Measurements from ENCODE around the gene DLG2. TPM values are rescaled to one million over a fixed set of nuclear protein-coding genes. Genes with fewer than 3 reads are reported as not detected.

DLG2 gene
- total and polyA plus RNA-seq, 2 of the 8 experiments (the other 6 are each of a cell fraction or from before 2014, with no cell fraction given): 1.7 to 14.3 TPM

- no peak overlapping the region for H3K56ac ChIP-seq (replicated peaks; ENCODE audit: insufficient read length, low read depth, low read length)
- no peak overlapping the region for H2AK5ac ChIP-seq (ENCODE audit: low read depth, low read length)
- no peak overlapping the region for H3K18ac ChIP-seq (ENCODE audit: extremely low read depth, low read length)
- no peaks in the 10 kb centered on the region for H3K36me3 ChIP-seq (ENCODE audit: control insufficient read depth in 2 of 4, insufficient read depth in 4 of 4, low read length in 3 of 4)
- no peak overlapping the region for H2BK12ac ChIP-seq (ENCODE audit: low read depth, low read length)
- no peak overlapping the region for H3K4ac ChIP-seq (replicated peaks; ENCODE audit: insufficient read length, low read depth, low read length)
- H4K8ac ChIP-seq (ENCODE audit: extremely low read depth, insufficient read depth, low read length): no peak overlapping the region
- H2BK5ac ChIP-seq (ENCODE audit: low read depth, low read length): no peak overlapping the region
- no peaks in the 10 kb centered on the region for H3K27me3 ChIP-seq (replicated peaks in 1 of 4; ENCODE audit: control insufficient read depth in 3 of 4, extremely low read depth in 1 of 4, insufficient read depth in 3 of 4, low read length in 3 of 4)
- H3K9me3 ChIP-seq (ENCODE audit: insufficient read depth in 2 of 2, low read depth in 1 of 2, low read length in 1 of 2): no peaks in the 10 kb centered on the region
- H3K14ac ChIP-seq (ENCODE audit: insufficient read length): no peak overlapping the region
- no peak overlapping the region for H4K91ac ChIP-seq (replicated peaks; ENCODE audit: insufficient read length, low read length)
- H3K4me3 ChIP-seq (ENCODE audit: extremely low read depth in 1 of 4, insufficient read depth in 2 of 4, low read depth in 3 of 4, low read length in 4 of 4): no peak overlapping the region
- no peak overlapping the region for H2BK15ac ChIP-seq (ENCODE audit: low read length)
- DNase-seq (ENCODE audit: low read depth in 1 of 2, low spot score in 2 of 2) (no peak), FAIRE-seq (no peak)
- ChIA-PET CTCF (ENCODE audit: partially characterized antibody) (interaction anchor here (2.3 kb wide), 1 partner anchor 11 kb away, joined by 19 read pairs; no protein-coding TSS in a partner anchor), POLR2A (ENCODE audit: partially characterized antibody) (no interaction called here)
- no peak overlapping the region for H4K5ac ChIP-seq (ENCODE audit: insufficient read length, low read depth, low read length)
- no peaks in the 10 kb centered on the region for H3K79me1 ChIP-seq (ENCODE audit: low read depth, low read length)
- H3K23ac ChIP-seq (ENCODE audit: insufficient read length): no peak overlapping the region
- H3K4me2 ChIP-seq (ENCODE audit: insufficient read depth in 1 of 2, low read depth in 2 of 2, low read length in 2 of 2): no peak overlapping the region
- 60% methylated on average over 3 of the region's 3 CpGs; no CpG with 5 or more reads in 1 of the 2 experiments for WGBS, 2 experiments (ENCODE audit: extremely low coverage in 1 of 2, insufficient coverage in 1 of 2, insufficient read length in 1 of 2, insufficient replicate concordance in 2 of 2, low coverage in 1 of 2, low lambda C conversion rate in 2 of 2, missing lambda C conversion rate in 1 of 2)
- no peak overlapping the region for H2BK20ac ChIP-seq (ENCODE audit: low read length)
- H3K4me1 ChIP-seq (replicated peaks in 1 of 4; ENCODE audit: control insufficient read depth in 3 of 4, insufficient read depth in 4 of 4, low read length in 3 of 4): no peaks in the 10 kb centered on the region
- TF ChIP-seq CEBPB (IDR thresholded peaks at IDR 0.05; ENCODE audit: low read depth, low read length): peak; percentile 58; the same call in 1 of the 2 replicates
- no peak for TF ChIP-seq CHD1 (IDR thresholded peaks at IDR 0.05; ENCODE audit: low read depth, low read length)
- TF ChIP-seq CREB1 (IDR thresholded peaks at IDR 0.05): no peak
- no peaks in the 10 kb centered on the region for H3K79me2 ChIP-seq (ENCODE audit: control insufficient read depth in 1 of 2, insufficient read depth in 2 of 2, low read length in 2 of 2)
- H3K27ac ChIP-seq (ENCODE audit: low read depth, low read length): no peak overlapping the region
- H2BK120ac ChIP-seq (replicated peaks; ENCODE audit: low read depth, low read length): no peak overlapping the region
- no peak overlapping the region for H2AFZ ChIP-seq (ENCODE audit: low read length)
- no peak overlapping the region for H3K9ac ChIP-seq (replicated peaks in 1 of 4; ENCODE audit: extremely low read depth in 1 of 4, low read depth in 3 of 4, low read length in 3 of 4)
- no peaks in the 10 kb centered on the region for H4K20me1 ChIP-seq (replicated peaks in 1 of 2; ENCODE audit: control insufficient read depth in 1 of 2, insufficient read depth in 2 of 2, low read length in 2 of 2)
- no peaks in the 10 kb centered on the region for H3K23me2 ChIP-seq (ENCODE audit: low read depth, low read length)
These were observed 737.6 kb downstream of the DLG2 start for GRCh38 chr11:84889556-84889955.
